ENCODE data around the gene PRPF8. TPM values are rescaled to one million over a fixed set of nuclear protein-coding genes. Genes with fewer than 3 reads are reported as not detected.

PRPF8 gene
- total and polyA plus RNA-seq, 4 donors: 50.2 to 110 (median 82.3) TPM

GRCh38 chr17:1645207-1646171 lies 39.2 kb downstream of the PRPF8 start, which contains the start of gene SCARF1:
Gene SCARF1, minus strand, starts transcription at chr17:1645732. Its CDS starts 35 bp downstream, at chr17:1645697.
- Histone ChIP-seq H3K36me3 (ENCODE audit: control insufficient read depth in 4 of 4, insufficient read depth in 3 of 4, low read depth in 1 of 4, low read length in 3 of 4) (peaks cover under 1 to 8% (median 5%) of the 10 kb centered on the region in 4 donors), H3K4me1 (ENCODE audit: control insufficient read depth in 4 of 4, insufficient read depth in 4 of 4, low read length in 3 of 4) (peaks cover 11 to 50% (median 26%) of the 10 kb centered on the region in 4 donors), H3K9ac (ENCODE audit: low read depth in 1 of 2, low read length in 2 of 2) (peak within 1 kb of the TSS; percentile 12 to 42), H3K27me3 (ENCODE audit: control insufficient read depth in 4 of 4, insufficient read depth in 4 of 4, low read length in 3 of 4) (no peaks in the 10 kb centered on the region), H3K27ac (ENCODE audit: low read depth in 1 of 2, low read length in 2 of 2) (peak within 1 kb of the TSS; percentile 69 to 72), H3K9me3 (ENCODE audit: control insufficient read depth in 4 of 4, low read length in 3 of 4) (no peaks in the 10 kb centered on the region), H3K4me3 (ENCODE audit: low read depth in 1 of 3, low read length in 3 of 3) (peak within 1 kb of the TSS in 2 of 3 donors; percentile 23 to 42)
- TF ChIP-seq ZBTB33 (IDR thresholded peaks at IDR 0.05) (no peak), SP1 (IDR thresholded peaks at IDR 0.05) (no peak), GABPA (IDR thresholded peaks at IDR 0.05 in 1 of 2, conservative IDR thresholded peaks at IDR 0.05 in 1 of 2) (no peak), TAF1 (conservative IDR thresholded peaks at IDR 0.05) (no peak), RAD21 (IDR thresholded peaks at IDR 0.05) (no peak), FOXA1 (IDR thresholded peaks at IDR 0.05) (no peak), FOXA2 (IDR thresholded peaks at IDR 0.05) (no peak), JUND (IDR thresholded peaks at IDR 0.05) (no peak), HNF4G (IDR thresholded peaks at IDR 0.05) (no peak), RXRA (IDR thresholded peaks at IDR 0.05) (no peak), HNF4A (conservative IDR thresholded peaks at IDR 0.05) (no peak)
- TF ChIP-seq, protein P1, sequence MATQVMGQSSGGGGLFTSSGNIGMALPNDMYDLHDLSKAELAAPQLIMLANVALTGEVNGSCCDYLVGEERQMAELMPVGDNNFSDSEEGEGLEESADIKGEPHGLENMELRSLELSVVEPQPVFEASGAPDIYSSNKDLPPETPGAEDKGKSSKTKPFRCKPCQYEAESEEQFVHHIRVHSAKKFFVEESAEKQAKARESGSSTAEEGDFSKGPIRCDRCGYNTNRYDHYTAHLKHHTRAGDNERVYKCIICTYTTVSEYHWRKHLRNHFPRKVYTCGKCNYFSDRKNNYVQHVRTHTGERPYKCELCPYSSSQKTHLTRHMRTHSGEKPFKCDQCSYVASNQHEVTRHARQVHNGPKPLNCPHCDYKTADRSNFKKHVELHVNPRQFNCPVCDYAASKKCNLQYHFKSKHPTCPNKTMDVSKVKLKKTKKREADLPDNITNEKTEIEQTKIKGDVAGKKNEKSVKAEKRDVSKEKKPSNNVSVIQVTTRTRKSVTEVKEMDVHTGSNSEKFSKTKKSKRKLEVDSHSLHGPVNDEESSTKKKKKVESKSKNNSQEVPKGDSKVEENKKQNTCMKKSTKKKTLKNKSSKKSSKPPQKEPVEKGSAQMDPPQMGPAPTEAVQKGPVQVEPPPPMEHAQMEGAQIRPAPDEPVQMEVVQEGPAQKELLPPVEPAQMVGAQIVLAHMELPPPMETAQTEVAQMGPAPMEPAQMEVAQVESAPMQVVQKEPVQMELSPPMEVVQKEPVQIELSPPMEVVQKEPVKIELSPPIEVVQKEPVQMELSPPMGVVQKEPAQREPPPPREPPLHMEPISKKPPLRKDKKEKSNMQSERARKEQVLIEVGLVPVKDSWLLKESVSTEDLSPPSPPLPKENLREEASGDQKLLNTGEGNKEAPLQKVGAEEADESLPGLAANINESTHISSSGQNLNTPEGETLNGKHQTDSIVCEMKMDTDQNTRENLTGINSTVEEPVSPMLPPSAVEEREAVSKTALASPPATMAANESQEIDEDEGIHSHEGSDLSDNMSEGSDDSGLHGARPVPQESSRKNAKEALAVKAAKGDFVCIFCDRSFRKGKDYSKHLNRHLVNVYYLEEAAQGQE (IDR thresholded peaks at IDR 0.05): no peak
- TF ChIP-seq, protein P2, sequence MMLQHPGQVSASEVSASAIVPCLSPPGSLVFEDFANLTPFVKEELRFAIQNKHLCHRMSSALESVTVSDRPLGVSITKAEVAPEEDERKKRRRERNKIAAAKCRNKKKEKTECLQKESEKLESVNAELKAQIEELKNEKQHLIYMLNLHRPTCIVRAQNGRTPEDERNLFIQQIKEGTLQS (IDR thresholded peaks at IDR 0.05): no peak
- TF ChIP-seq, protein P3, sequence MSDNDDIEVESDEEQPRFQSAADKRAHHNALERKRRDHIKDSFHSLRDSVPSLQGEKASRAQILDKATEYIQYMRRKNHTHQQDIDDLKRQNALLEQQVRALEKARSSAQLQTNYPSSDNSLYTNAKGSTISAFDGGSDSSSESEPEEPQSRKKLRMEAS (IDR thresholded peaks at IDR 0.05): no peak
- DNase-seq (ENCODE audit: low spot score): no peak
- WGBS: 70% methylated on average over 25 of the region's 25 CpGs

All from liver (tissue), 9 donors.